PFSK-1 (cell line): ENCODE data around the gene ARHGEF26.

Source experiments
- POLR2AphosphoS5 ChIP-seq: IDR thresholded peaks from 2 replicates; pipeline ENCODE4 v1.6.1; 2012; ENCODE audit warnings: low read depth, mild to moderate bottlenecking, control low read depth, low read length, moderate library complexity
- REST ChIP-seq, 2 experiments: IDR thresholded peaks; 2 replicates each; pipeline versions ENCODE4 v1.6.1 to v1.8.0; 2011 to 2012; ENCODE audit warnings: low read depth in 2 of 2, low read length in 2 of 2, control low read depth in 1 of 2, inconsistent platforms in 1 of 2, mild to moderate bottlenecking in 1 of 2, moderate library complexity in 1 of 2; ENCODE audit not compliant: insufficient read depth in 1 of 2
- SIN3A ChIP-seq: IDR thresholded peaks from 2 replicates; pipeline ENCODE4 v1.6.1; 2012; ENCODE audit warnings: mild to moderate bottlenecking, low read length, moderate library complexity, borderline replicate concordance; ENCODE audit not compliant: insufficient read depth
- TAF1 ChIP-seq: IDR thresholded peaks from 2 replicates; pipeline ENCODE4 v1.6.1; 2012; ENCODE audit warnings: low read length, control low read depth, borderline replicate concordance; ENCODE audit not compliant: insufficient read depth

DNA sequence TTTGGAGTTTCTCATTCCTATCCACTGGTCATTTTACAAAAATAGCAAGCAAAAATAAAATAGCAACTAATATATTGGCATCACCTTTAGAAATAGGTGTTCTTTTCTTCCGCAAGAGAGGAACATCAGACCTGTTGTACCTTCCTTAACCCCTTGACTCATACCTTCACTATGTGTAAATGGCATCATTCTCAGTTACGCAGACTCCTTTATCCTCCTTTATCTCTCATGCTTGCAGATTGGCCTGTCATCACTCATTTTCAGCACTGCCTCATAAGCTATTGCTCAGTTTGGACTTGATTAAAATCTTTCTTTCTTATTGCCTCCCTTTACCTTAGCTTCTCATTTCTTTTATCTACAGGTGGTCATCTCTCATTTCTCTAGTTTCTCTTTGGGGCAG is 21.4 kb downstream of the ARHGEF26 start:
- no peak for TF ChIP-seq TAF1
- no peak for TF ChIP-seq POLR2AphosphoS5
- TF ChIP-seq REST (IDR thresholded peaks at IDR 0.05; ENCODE audit: insufficient read depth in 1 of 2, low read depth in 2 of 2, low read length in 2 of 2) = no peak
- TF ChIP-seq SIN3A = no peak
